Spinal cord (tissue), 10 donors: ENCODE results near the gene LCE7A. TPM values are rescaled to one million over a fixed set of nuclear protein-coding genes. Genes with fewer than 3 reads are reported as not detected.

Experiments used
- DNase-seq, 6 donors: peaks; one replicate each; pipeline versions ENCODE4 v3.0.0 to v3.0.0-alpha.2; 2013 to 2015; ENCODE audit warnings: low spot score in 6 of 6, low read depth in 4 of 6
- H3K27ac ChIP-seq: one replicate; pipeline ENCODE4 v1.5.1; 2013; ENCODE audit warnings: low read depth, low read length, control low read depth
- H3K27me3 ChIP-seq: one replicate; pipeline ENCODE4 v1.6.1; 2013; ENCODE audit warnings: low read length; ENCODE audit not compliant: control insufficient read depth, insufficient read depth
- H3K36me3 ChIP-seq: one replicate; pipeline ENCODE4 v1.6.1; 2013; ENCODE audit warnings: low read length; ENCODE audit not compliant: control insufficient read depth, insufficient read depth
- H3K4me1 ChIP-seq: one replicate; pipeline ENCODE4 v1.6.1; 2013; ENCODE audit warnings: low read length; ENCODE audit not compliant: control insufficient read depth, insufficient read depth
- H3K4me3 ChIP-seq: one replicate; pipeline ENCODE4 v1.5.1; 2013; ENCODE audit warnings: low read depth, low read length, control low read depth
- H3K9me3 ChIP-seq: one replicate; pipeline ENCODE4 v1.6.1; 2013; ENCODE audit warnings: low read length; ENCODE audit not compliant: control insufficient read depth, insufficient read depth
- WGBS: methylation state at CpG from one replicate; pipeline ENCODE4 v1.1.5; 2013; ENCODE audit warnings: missing lambda C conversion rate; ENCODE audit not compliant: insufficient coverage; 5-methylcytosine and 5-hydroxymethylcytosine counted together
- long read RNA-seq, 4 donors: transcript quantifications; one replicate each; lab custom pipeline, GENCODE V29; 2026
- polyA plus RNA-seq, 2 donors: library from polyadenylated mRNA; unstranded; fragments of 120-200 nt; gene quantifications; one replicate each; pipeline ENCODE4 v1.2.1, GENCODE V29; 2013; ENCODE audit not compliant: insufficient read length in 2 of 2
- total RNA-seq, 2 donors: library from RNA; depleted of rRNA in 1 of 2; stranded (reverse); fragments of 120-200 nt in 1 of 2; fragments of >200 nt in 1 of 2; gene quantifications; one replicate each; pipeline versions ENCODE4 v1.2.3 to v1.2.4, GENCODE V29; 2013 to 2014
- donor health status: healthy.

LCE7A gene
- not detected for total RNA-seq
- not detected for polyA plus RNA-seq
- long read RNA-seq, donor 1: 0 reads
- long read RNA-seq, donor 2: 0 reads
- long read RNA-seq, donor 3: 0 reads
- long read RNA-seq, donor 4: 0 reads

- no peaks in the 10 kb centered on the region for H3K9me3 ChIP-seq
- no peak within 1 kb of the TSS for H3K27ac ChIP-seq
- DNase-seq: no peak
- no peak within 1 kb of the TSS for H3K4me3 ChIP-seq
- no peaks in the 10 kb centered on the region for H3K4me1 ChIP-seq
- no peaks in the 10 kb centered on the region for H3K36me3 ChIP-seq
- WGBS: 93% methylated on average over 3 of the region's 3 CpGs
- H3K27me3 ChIP-seq: no peaks in the 10 kb centered on the region
Observed at GRCh38 chr1:152859696-152860095, at the start of gene LCE7A. Gene LCE7A (plus strand): TSS chr1:152859996. CDS start chr1:152860698, 702 bp downstream.

GRCh38 chr1:152811050-152811449 is 48.7 kb upstream of the LCE7A start:
- Histone ChIP-seq H3K36me3 (no peaks in the 10 kb centered on the region), H3K27me3 (no peaks in the 10 kb centered on the region), H3K4me1 (no peaks in the 10 kb centered on the region), H3K27ac (no peak overlapping the region), H3K9me3 (no peaks in the 10 kb centered on the region), H3K4me3 (no peak overlapping the region)
- WGBS: 73% methylated on average over 2 of the region's 2 CpGs
- DNase-seq: no peak

- no CpG with 5 or more reads among the region's 2 CpGs for WGBS
- Histone ChIP-seq H3K27me3 (no peaks in the 10 kb centered on the region), H3K9me3 (no peaks in the 10 kb centered on the region), H3K36me3 (no peaks in the 10 kb centered on the region), H3K4me3 (no peak within 1 kb of the TSS), H3K4me1 (no peaks in the 10 kb centered on the region), H3K27ac (no peak within 1 kb of the TSS)
- DNase-seq: no peak
Observed at GRCh38 chr1:152811671-152812070, 48.1 kb upstream of the LCE7A start, which contains the start of gene LCE1B. Gene LCE1B (plus strand): TSS chr1:152811971. CDS start chr1:152812447, 476 bp downstream.

GRCh38 chr1:152817309-152817708 is 42.5 kb upstream of the LCE7A start:
- Histone ChIP-seq H3K27me3 (no peaks in the 10 kb centered on the region), H3K36me3 (no peaks in the 10 kb centered on the region), H3K4me1 (no peaks in the 10 kb centered on the region), H3K9me3 (no peaks in the 10 kb centered on the region), H3K27ac (no peak overlapping the region), H3K4me3 (no peak overlapping the region)
- WGBS: 91% methylated on average over 4 of the region's 6 CpGs
- DNase-seq: no peak

- no peaks in the 10 kb centered on the region for H3K9me3 ChIP-seq
- H3K27ac ChIP-seq: no peak overlapping the region
- no peak for DNase-seq
- no peaks in the 10 kb centered on the region for H3K4me1 ChIP-seq
- H3K36me3 ChIP-seq: no peaks in the 10 kb centered on the region
- no CpG with 5 or more reads among the region's 5 CpGs for WGBS
- H3K4me3 ChIP-seq: no peak overlapping the region
- no peaks in the 10 kb centered on the region for H3K27me3 ChIP-seq
Observed at GRCh38 chr1:152823294-152823693, 36.5 kb upstream of the LCE7A start.

- Histone ChIP-seq H3K27me3 (no peaks in the 10 kb centered on the region), H3K4me3 (no peak overlapping the region), H3K27ac (no peak overlapping the region), H3K9me3 (no peaks in the 10 kb centered on the region), H3K4me1 (no peaks in the 10 kb centered on the region), H3K36me3 (no peaks in the 10 kb centered on the region)
- no peak for DNase-seq
Observed at GRCh38 chr1:152824964-152825363, 34.8 kb upstream of the LCE7A start.

GRCh38 chr1:152827173-152827572 is 32.6 kb upstream of the LCE7A start, which contains the start of gene LCE1A:
Gene LCE1A (plus strand): TSS chr1:152827473. CDS start chr1:152827473, 0 bp downstream.
- H3K27ac ChIP-seq: no peak within 1 kb of the TSS
- no peaks in the 10 kb centered on the region for H3K27me3 ChIP-seq
- H3K36me3 ChIP-seq: no peaks in the 10 kb centered on the region
- H3K4me3 ChIP-seq: no peak within 1 kb of the TSS
- no peak for DNase-seq
- WGBS: 82% methylated on average over 2 of the region's 2 CpGs
- H3K9me3 ChIP-seq: no peaks in the 10 kb centered on the region
- no peaks in the 10 kb centered on the region for H3K4me1 ChIP-seq

GRCh38 chr1:152836870-152837269 is 22.9 kb upstream of the LCE7A start:
- no peak for DNase-seq
- Histone ChIP-seq H3K27ac (no peak overlapping the region), H3K36me3 (no peaks in the 10 kb centered on the region), H3K27me3 (no peaks in the 10 kb centered on the region), H3K4me3 (no peak overlapping the region), H3K4me1 (no peaks in the 10 kb centered on the region), H3K9me3 (no peaks in the 10 kb centered on the region)
- WGBS: no CpG with 5 or more reads among the region's 2 CpGs

GRCh38 chr1:152842556-152842955 is 17.2 kb upstream of the LCE7A start, which contains the start of gene LCE6A:
Gene LCE6A (plus strand): TSS chr1:152842856. CDS start chr1:152843521, 665 bp downstream.
- H3K36me3 ChIP-seq: no peaks in the 10 kb centered on the region
- H3K4me1 ChIP-seq: no peaks in the 10 kb centered on the region
- H3K27me3 ChIP-seq: no peaks in the 10 kb centered on the region
- DNase-seq: no peak
- H3K4me3 ChIP-seq: no peak within 1 kb of the TSS
- H3K9me3 ChIP-seq: no peaks in the 10 kb centered on the region
- WGBS: 89% methylated on average over 2 of the region's 3 CpGs
- no peak within 1 kb of the TSS for H3K27ac ChIP-seq

GRCh38 chr1:152855661-152856060 is 4.1 kb upstream of the LCE7A start:
- no peak for DNase-seq
- no peak overlapping the region for H3K4me3 ChIP-seq
- H3K36me3 ChIP-seq: no peaks in the 10 kb centered on the region
- no peaks in the 10 kb centered on the region for H3K27me3 ChIP-seq
- no peaks in the 10 kb centered on the region for H3K4me1 ChIP-seq
- no peak overlapping the region for H3K27ac ChIP-seq
- 60% methylated on average over 2 of the region's 2 CpGs for WGBS
- H3K9me3 ChIP-seq: no peaks in the 10 kb centered on the region
